AG09309 (cell line): ENCODE measurements around the gene KAT14.

ENCODE experiments used
- DNase-seq: peaks from one replicate; pipeline ENCODE4 v3.0.0-alpha.2; 2010; ENCODE audit warnings: low read depth
- H3K4me3 ChIP-seq: 2 replicates; pipeline ENCODE4 v1.5.1; 2011; ENCODE audit warnings: mild to moderate bottlenecking, low read depth, low read length, moderate library complexity; ENCODE audit not compliant: control insufficient read depth
- CTCF ChIP-seq: IDR thresholded peaks from 2 replicates; pipeline ENCODE4 v1.5.1; 2011; ENCODE audit warnings: mild to moderate bottlenecking, low read depth, low read length, inconsistent platforms; ENCODE audit not compliant: insufficient read depth, control insufficient read depth; ENCODE audit errors: missing control alignments

The KAT14 gene

GRCh38 chr20:18138266-18138582 lies 561 bp downstream of the KAT14 start:
- TF ChIP-seq CTCF: no peak
- DNase-seq: no peak
- peak overlapping the region; percentile 89 for H3K4me3 ChIP-seq

GRCh38 chr20:18138639-18139583 lies 1.2 kb downstream of the KAT14 start:
- TF ChIP-seq CTCF: no peak
- no peak for DNase-seq
- peak overlapping the region; percentile 89 for H3K4me3 ChIP-seq

GRCh38 chr20:18139832-18140231 lies 2.2 kb downstream of the KAT14 start:
- TF ChIP-seq CTCF: no peak
- DNase-seq: no peak
- no peak overlapping the region for H3K4me3 ChIP-seq

GRCh38 chr20:18144541-18145099 lies 7.0 kb downstream of the KAT14 start:
- TF ChIP-seq CTCF: no peak
- DNase-seq: no peak
- H3K4me3 ChIP-seq: no peak overlapping the region

GRCh38 chr20:18154342-18154741 lies 16.7 kb downstream of the KAT14 start:
- no peak for TF ChIP-seq CTCF
- no peak for DNase-seq
- no peak overlapping the region for H3K4me3 ChIP-seq

- H3K4me3 ChIP-seq: no peak overlapping the region
- TF ChIP-seq CTCF: no peak
- no peak for DNase-seq
These were observed 18.4 kb downstream of the KAT14 start for GRCh38 chr20:18156045-18156444.
